K562 (cell line): ENCODE measurements around the gene BOC.

ENCODE experiments used
- GTF2F1 ChIP-seq: IDR thresholded peaks from 2 replicates; pipeline ENCODE4 v1.6.1; 2011; ENCODE audit warnings: low read depth, low read length, improper control_type of control experiment
- THRA ChIP-seq: fragments of 450-650 bp; IDR thresholded peaks from 2 replicates; pipeline ENCODE4 v1.6.1; 2017; ENCODE audit warnings: mild to moderate bottlenecking, moderate library complexity
- ZNF347 ChIP-seq: fragments of 450-650 bp; formaldehyde crosslinking; IDR thresholded peaks from 2 replicates; pipeline ENCODE4 v1.4.0; 2020; ENCODE audit warnings: low read depth, mild to moderate bottlenecking, moderate library complexity

DNA sequence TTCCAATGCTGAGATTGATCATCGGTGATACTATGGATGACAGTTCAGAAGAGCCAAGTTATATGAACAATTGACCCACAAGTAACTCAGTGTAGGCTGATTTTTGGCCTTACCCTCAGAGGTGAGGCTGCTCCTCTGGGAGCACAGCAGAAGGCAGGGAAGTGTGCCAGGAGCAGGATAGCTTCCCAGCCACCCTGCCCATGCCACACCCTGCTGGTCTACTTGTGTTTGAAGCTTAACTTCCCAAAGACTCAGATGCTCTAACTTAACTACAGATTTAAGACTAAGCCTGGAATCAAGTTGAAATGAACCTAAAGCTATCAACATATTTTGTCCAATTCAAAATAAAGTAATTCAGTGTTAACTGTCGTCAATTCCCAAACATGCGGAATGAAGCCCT lies 77.5 kb downstream of the BOC start:
- TF ChIP-seq THRA (no peak), GTF2F1 (no peak), ZNF347 (no peak)
